CD4-positive, alpha-beta T cell (primary cell): ENCODE measurements around the gene PML. TPM values are rescaled to one million over a fixed set of nuclear protein-coding genes. Genes with fewer than 3 reads are reported as not detected.

Experiments used
- ATAC-seq: fragments of 200-7000 bp; cut with Tn5 transposase; one replicate; pipeline ENCODE4 v1.10.0; 2022; ENCODE audit warnings: mild to moderate bottlenecking; ENCODE audit not compliant: poor library complexity
- CTCF ChIA-PET: fragments of 350-600 bp; sonication (Branson Sonifier 250); formaldehyde crosslinking; loops from one replicate; lab custom pipeline; 2021; ENCODE audit warnings: antibody characterized with exemption, inconsistent platforms; lab: Charles Lee
- POLR2A ChIA-PET: fragments of 350-600 bp; sonication (Branson Sonifier 250); formaldehyde crosslinking; loops from one replicate; lab custom pipeline; 2021; ENCODE audit warnings: antibody characterized with exemption, inconsistent platforms; lab: Charles Lee
- DNase-seq, 14 experiments: peaks; one replicate each; pipeline ENCODE4 v3.0.0-alpha.2; 2013 to 2020; ENCODE audit warnings: mixed read lengths in 2 of 14
- H3K27ac ChIP-seq, 2 donors: one replicate each; pipeline versions ENCODE4 v1.5.1 to v1.7.0; 2013; ENCODE audit warnings: low read length in 2 of 2, low read depth in 1 of 2, mild to moderate bottlenecking in 1 of 2
- H3K27me3 ChIP-seq, 2 experiments: 1 replicate in 1 of 2; 2 replicates in 1 of 2; pipeline versions ENCODE4 v1.6.1 to v1.7.0; 2013; ENCODE audit warnings: low read length in 2 of 2, control low read depth in 1 of 2, mild to moderate bottlenecking in 1 of 2, moderate library complexity in 1 of 2; ENCODE audit not compliant: insufficient read depth in 2 of 2, control insufficient read depth in 1 of 2
- H3K36me3 ChIP-seq: one replicate; pipeline ENCODE4 v1.6.1; 2013; ENCODE audit warnings: low read length, control low read depth; ENCODE audit not compliant: insufficient read depth
- H3K4me1 ChIP-seq: one replicate; pipeline ENCODE4 v1.6.1; 2013; ENCODE audit warnings: low read length, control low read depth; ENCODE audit not compliant: insufficient read depth
- H3K4me3 ChIP-seq: one replicate; pipeline ENCODE4 v1.5.1; 2013; ENCODE audit warnings: mild to moderate bottlenecking, low read length, moderate library complexity
- H3K9me3 ChIP-seq, 2 experiments: 1 replicate in 1 of 2; 2 replicates in 1 of 2; pipeline versions ENCODE4 v1.6.1 to v1.7.0; 2013; ENCODE audit warnings: low read length in 2 of 2, mild to moderate bottlenecking in 2 of 2, control low read depth in 1 of 2, moderate library complexity in 1 of 2; ENCODE audit not compliant: control insufficient read depth in 1 of 2, insufficient read depth in 1 of 2
- H3K27ac Mint-ChIP-seq: one replicate; pipeline ENCODE4 v1.8.0; 2020; ENCODE audit warnings: mixed read lengths
- H3K27me3 Mint-ChIP-seq: one replicate; pipeline ENCODE4 v1.8.0; 2021; ENCODE audit warnings: mixed read lengths
- H3K36me3 Mint-ChIP-seq: one replicate; pipeline ENCODE4 v1.8.0; 2021; ENCODE audit warnings: low read depth, mixed read lengths
- H3K4me1 Mint-ChIP-seq: one replicate; pipeline ENCODE4 v1.8.0; 2021; ENCODE audit warnings: low read depth, mixed read lengths
- H3K4me3 Mint-ChIP-seq: one replicate; pipeline ENCODE4 v1.8.0; 2020; ENCODE audit warnings: mild to moderate bottlenecking, mixed read lengths
- H3K9me3 Mint-ChIP-seq: one replicate; pipeline ENCODE4 v1.8.0; 2020; ENCODE audit warnings: mixed read lengths
- CTCF ChIP-seq: fragments of 200-600 bp; IDR thresholded peaks from one replicate; pipeline ENCODE4 v1.8.0; 2022; ENCODE audit warnings: antibody characterized with exemption, mild to moderate bottlenecking
- intact Hi-C, 2 experiments: fragments of 100-400 bp; cut with DNase I in 1 of 2; cut with micrococcal nuclease in 1 of 2; formaldehyde crosslinking; loops; one replicate each; pipeline versions ENCODE4 v1.15.1 to v1.9.0; 2023 to 2025; cut with DNase I, micrococcal nuclease
- total RNA-seq, 174 experiments: library from RNA in 2 of 174; stranded (reverse) in 2 of 174; gene quantifications; one replicate each; pipeline ENCODE4 v1.2.3 and lab custom pipeline; 2021 to 2026

The PML gene
- total RNA-seq, 2 experiments from 2014 or later: 39.2 to 42.9 TPM

- no peaks in the 10 kb centered on the region for H3K9me3 ChIP-seq
- POLR2A ChIA-PET: no interaction called here
- ATAC-seq (no peak), DNase-seq (no peak)
- H3K4me1 Mint-ChIP-seq: no peaks in the 10 kb centered on the region
- peaks cover 87% of the 10 kb centered on the region for H3K36me3 Mint-ChIP-seq
- no peak overlapping the region for H3K4me3 Mint-ChIP-seq
- H3K4me3 ChIP-seq: no peak overlapping the region
- intact Hi-C loops: no loop called here
- H3K27me3 ChIP-seq: no peaks in the 10 kb centered on the region
- H3K4me1 ChIP-seq: no peaks in the 10 kb centered on the region
- H3K9me3 Mint-ChIP-seq: no peaks in the 10 kb centered on the region
- TF ChIP-seq CTCF: no peak
- peaks cover 68% of the 10 kb centered on the region for H3K36me3 ChIP-seq
- CTCF ChIA-PET: no interaction called here
- H3K27ac Mint-ChIP-seq: no peak overlapping the region
- no peaks in the 10 kb centered on the region for H3K27me3 Mint-ChIP-seq
- no peak overlapping the region for H3K27ac ChIP-seq
These were observed 38.4 kb downstream of the PML start for GRCh38 chr15:74032606-74033561.

GRCh38 chr15:74034206-74034755, 39.8 kb downstream of the PML start:
- H3K4me3 Mint-ChIP-seq: no peak overlapping the region
- ChIA-PET CTCF (no interaction called here), POLR2A (no interaction called here)
- peaks cover 55% of the 10 kb centered on the region for H3K36me3 ChIP-seq
- no peak overlapping the region for H3K4me3 ChIP-seq
- no peaks in the 10 kb centered on the region for H3K9me3 ChIP-seq
- H3K27me3 Mint-ChIP-seq: no peaks in the 10 kb centered on the region
- H3K27ac Mint-ChIP-seq: no peak overlapping the region
- no peaks in the 10 kb centered on the region for H3K27me3 ChIP-seq
- H3K4me1 ChIP-seq: no peaks in the 10 kb centered on the region
- intact Hi-C loops: no loop called here
- no peak for TF ChIP-seq CTCF
- ATAC-seq: no peak
- H3K36me3 Mint-ChIP-seq: peaks cover 81% of the 10 kb centered on the region
- no peaks in the 10 kb centered on the region for H3K4me1 Mint-ChIP-seq
- no peaks in the 10 kb centered on the region for H3K9me3 Mint-ChIP-seq
- no peak for DNase-seq
- H3K27ac ChIP-seq: no peak overlapping the region

GRCh38 chr15:74035121-74036017, 40.9 kb downstream of the PML start:
- Mint-ChIP-seq H3K4me1 (no peaks in the 10 kb centered on the region), H3K27ac (no peak overlapping the region), H3K9me3 (no peaks in the 10 kb centered on the region), H3K27me3 (no peaks in the 10 kb centered on the region), H3K36me3 (peaks cover 70% of the 10 kb centered on the region), H3K4me3 (no peak overlapping the region)
- Histone ChIP-seq H3K36me3 (peaks cover 51% of the 10 kb centered on the region), H3K4me3 (no peak overlapping the region), H3K4me1 (no peaks in the 10 kb centered on the region), H3K9me3 (no peaks in the 10 kb centered on the region), H3K27me3 (no peaks in the 10 kb centered on the region), H3K27ac (no peak overlapping the region)
- CTCF ChIA-PET: no interaction called here
- POLR2A ChIA-PET: no interaction called here
- ATAC-seq (no peak), DNase-seq (no peak)
- intact Hi-C loops: loop anchor here in 1 of 2 experiments (1.0 kb wide), 1 partner anchor 62 kb away; no protein-coding TSS in a partner anchor
- no peak for TF ChIP-seq CTCF
